Neural cell (in vitro differentiated cells): ENCODE measurements around the gene TSPEAR. TPM values are rescaled to one million over a fixed set of nuclear protein-coding genes. Genes with fewer than 3 reads are reported as not detected.

Source experiments
- H2AFZ ChIP-seq: fragments of 200-600, 300-800 bp; sonication (generic), shearing (Covaris generic); 2 replicates; pipeline ENCODE4 v1.6.0; 2014; ENCODE audit warnings: low read depth, mild to moderate bottlenecking, antibody characterized with exemption, low read length, moderate library complexity
- H3F3A ChIP-seq: fragments of 200-600 bp; shearing (Covaris generic); 2 replicates; pipeline ENCODE4 v1.6.1; 2016; ENCODE audit warnings: mild to moderate bottlenecking, moderate library complexity, mixed read lengths, antibody characterized with exemption, low read length; ENCODE audit not compliant: insufficient read depth, poor library complexity, severe bottlenecking
- H3K27ac ChIP-seq: fragments of 200-600, 300-800 bp; sonication (generic), shearing (Covaris generic); 2 replicates; pipeline ENCODE4 v1.5.1; 2014; ENCODE audit warnings: mild to moderate bottlenecking, low read length, moderate library complexity
- H3K27me3 ChIP-seq: fragments of 300-800, 200-600 bp; sonication (generic), shearing (Covaris generic); 2 replicates; pipeline ENCODE4 v1.6.0; 2014; ENCODE audit warnings: mild to moderate bottlenecking, low read depth, low read length, moderate library complexity; ENCODE audit not compliant: insufficient read depth
- H3K36me3 ChIP-seq: fragments of 300-800, 200-600 bp; sonication (generic), shearing (Covaris generic); 2 replicates; pipeline ENCODE4 v1.5.1; 2014; ENCODE audit warnings: mild to moderate bottlenecking, antibody characterized with exemption, low read length, moderate library complexity; ENCODE audit not compliant: insufficient read depth
- H3K4me2 ChIP-seq: fragments of 300-800, 200-600 bp; sonication (generic), shearing (Covaris generic); 2 replicates; pipeline ENCODE4 v1.6.0; 2014; ENCODE audit warnings: mild to moderate bottlenecking, low read length
- H3K4me3 ChIP-seq: fragments of 300-800, 200-600 bp; sonication (generic), shearing (Covaris generic); 2 replicates; pipeline ENCODE4 v1.5.1; 2014; ENCODE audit warnings: mild to moderate bottlenecking, low read length, moderate library complexity
- H3K79me2 ChIP-seq: fragments of 200-600 bp; shearing (Covaris generic); replicated peaks from 2 replicates; pipeline ENCODE4 v1.6.0; 2014; ENCODE audit warnings: mild to moderate bottlenecking, low read length, moderate library complexity; ENCODE audit not compliant: insufficient read depth
- H3K9ac ChIP-seq: fragments of 300-800, 200-600 bp; sonication (generic), shearing (Covaris generic); 2 replicates; pipeline ENCODE4 v1.6.1; 2016; ENCODE audit warnings: mild to moderate bottlenecking, low read length, mixed read lengths
- H3K9me2 ChIP-seq: fragments of 200-600 bp; shearing (Covaris generic); 2 replicates; pipeline ENCODE4 v1.6.1; 2016; ENCODE audit warnings: mild to moderate bottlenecking, low read length, mixed read lengths; ENCODE audit not compliant: insufficient read depth
- H3K9me3 ChIP-seq: fragments of 200-600, 300-800 bp; sonication (generic), shearing (Covaris generic); 2 replicates; pipeline ENCODE4 v1.6.1; 2016; ENCODE audit warnings: mild to moderate bottlenecking, mixed run types, low read length, moderate library complexity, mixed read lengths
- H4K20me1 ChIP-seq: fragments of 200-600 bp; shearing (Covaris generic); 2 replicates; pipeline ENCODE4 v1.6.1; 2016; ENCODE audit warnings: mild to moderate bottlenecking, mixed run types; ENCODE audit not compliant: insufficient read depth
- CTCF ChIP-seq: fragments of 450-650 bp; IDR thresholded peaks from 2 replicates; pipeline ENCODE4 v1.5.1; 2014; ENCODE audit warnings: antibody characterized with exemption, mild to moderate bottlenecking, moderate library complexity; ENCODE audit not compliant: poor library complexity, severe bottlenecking
- EP300 ChIP-seq: fragments of 450-650 bp; conservative IDR thresholded peaks from 2 replicates; pipeline ENCODE4 v1.6.1; 2014; ENCODE audit warnings: antibody characterized with exemption, mild to moderate bottlenecking, moderate library complexity; ENCODE audit not compliant: poor library complexity, severe bottlenecking
- EZH2 ChIP-seq: fragments of 200-600, 300-800 bp; shearing (Covaris generic), sonication (generic); IDR thresholded peaks from 2 replicates; pipeline ENCODE4 v1.6.1; 2014; ENCODE audit warnings: antibody characterized with exemption, low read length, borderline replicate concordance, mild to moderate bottlenecking; ENCODE audit not compliant: insufficient read depth, poor library complexity, severe bottlenecking
- MXI1 ChIP-seq: fragments of 450-650 bp; conservative IDR thresholded peaks from 2 replicates; pipeline ENCODE4 v1.6.1; 2014; ENCODE audit warnings: antibody characterized with exemption, mild to moderate bottlenecking; ENCODE audit not compliant: poor library complexity, severe bottlenecking
- POLR2AphosphoS5 ChIP-seq: IDR thresholded peaks from 2 replicates; pipeline ENCODE4 v1.6.1; 2012
- RAD21 ChIP-seq: fragments of 450-650 bp; conservative IDR thresholded peaks from 2 replicates; pipeline ENCODE4 v1.6.1; 2014; ENCODE audit warnings: antibody characterized with exemption, mild to moderate bottlenecking, moderate library complexity
- REST ChIP-seq: IDR thresholded peaks from 2 replicates; pipeline ENCODE4 v1.6.1; 2012; ENCODE audit warnings: borderline replicate concordance
- SMC3 ChIP-seq: fragments of 450-650 bp; conservative IDR thresholded peaks from 2 replicates; pipeline ENCODE4 v1.6.1; 2014; ENCODE audit warnings: antibody characterized with exemption, mild to moderate bottlenecking, moderate library complexity; ENCODE audit not compliant: poor library complexity
- TAF1 ChIP-seq: IDR thresholded peaks from 2 replicates; pipeline ENCODE4 v1.6.1; 2012; ENCODE audit warnings: low read depth
- polyA plus RNA-seq: library from polyadenylated mRNA; depleted of rRNA; stranded (reverse); fragments of >200 nt; gene quantifications from 2 replicates; pipeline ENCODE4 v1.2.3, GENCODE V29; 2014

Gene TSPEAR
- polyA plus RNA-seq, 1 donor from 2014 or later: 0.19 TPM

- Histone ChIP-seq H3K27ac (no peak overlapping the region), H3K9ac (no peak overlapping the region), H3K4me3 (no peak overlapping the region), H4K20me1 (no peaks in the 10 kb centered on the region), H3K36me3 (no peaks in the 10 kb centered on the region), H3K9me2 (no peaks in the 10 kb centered on the region), H2AFZ (no peak overlapping the region), H3K9me3 (peaks cover 5% of the 10 kb centered on the region), H3K79me2 (no peaks in the 10 kb centered on the region), H3K4me2 (no peak overlapping the region), H3F3A (no peaks in the 10 kb centered on the region), H3K27me3 (no peaks in the 10 kb centered on the region)
- TF ChIP-seq TAF1 (no peak), POLR2AphosphoS5 (no peak), SMC3 (no peak), REST (no peak), RAD21 (no peak), MXI1 (no peak), EP300 (no peak), CTCF (no peak)
Measured at GRCh38 chr21:44450999-44451398, 260.4 kb downstream of the TSPEAR start.

DNA sequence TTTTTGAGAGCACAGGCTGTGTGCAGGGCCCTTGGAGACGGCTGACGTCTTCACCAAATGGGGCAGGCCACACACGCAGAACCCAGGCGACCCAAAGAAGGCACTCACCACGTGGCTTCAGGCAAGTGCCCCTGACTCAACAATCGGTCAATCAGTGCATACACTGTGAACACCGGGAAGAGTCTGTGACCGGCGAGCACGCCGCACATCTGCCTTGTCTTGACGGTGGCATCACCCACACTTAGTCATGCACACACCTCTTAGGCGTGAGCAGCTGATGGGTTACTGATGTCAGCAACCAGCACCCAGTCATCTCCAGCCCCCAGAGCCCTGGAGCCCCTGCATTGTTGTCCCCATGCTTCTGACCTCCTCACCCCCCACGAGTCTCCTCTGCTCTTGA, 261.0 kb downstream of the TSPEAR start:
- no peak overlapping the region for H3K4me3 ChIP-seq
- H3K4me2 ChIP-seq: no peak overlapping the region
- H3K27ac ChIP-seq: no peak overlapping the region
- no peak overlapping the region for H3K9ac ChIP-seq
- H3K27me3 ChIP-seq: no peaks in the 10 kb centered on the region
- H3K79me2 ChIP-seq: no peaks in the 10 kb centered on the region
- peaks cover 5% of the 10 kb centered on the region for H3K9me3 ChIP-seq
- H3K36me3 ChIP-seq: no peaks in the 10 kb centered on the region
- TF ChIP-seq CTCF (no peak), TAF1 (no peak), EZH2 (no peak), SMC3 (no peak), RAD21 (no peak), MXI1 (no peak), REST (no peak), POLR2AphosphoS5 (no peak), EP300 (no peak)
- H2AFZ ChIP-seq: no peak overlapping the region
- H3F3A ChIP-seq: no peaks in the 10 kb centered on the region
- H3K9me2 ChIP-seq: no peaks in the 10 kb centered on the region
- H4K20me1 ChIP-seq: no peaks in the 10 kb centered on the region
